ENCODE results near the gene ZFX. TPM values are rescaled to one million over a fixed set of nuclear protein-coding genes. Genes with fewer than 3 reads are reported as not detected.

The ZFX gene
- total RNA-seq, 1 experiment from 2014 or later = 66.8 TPM

DNA sequence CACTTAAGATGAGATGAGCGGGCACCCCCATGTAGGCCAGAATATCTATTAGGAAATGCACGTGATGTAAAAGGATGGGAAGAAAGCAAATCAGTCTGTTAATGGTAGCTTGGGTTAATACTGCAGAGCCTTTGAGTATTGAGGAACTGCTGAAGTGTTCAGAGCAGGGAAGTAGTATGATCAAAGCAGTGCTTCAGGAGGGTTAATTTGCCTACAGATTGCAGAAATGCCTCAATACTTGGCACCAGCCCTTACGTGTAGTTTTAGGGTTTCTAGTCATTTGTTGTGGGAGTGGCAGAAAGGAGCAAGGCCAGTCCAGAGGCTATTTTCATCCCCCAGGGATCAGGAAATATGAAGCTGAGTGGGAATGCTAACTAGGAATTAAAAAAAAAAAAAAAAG lies 19.7 kb downstream of the ZFX start:
- no peaks in the 10 kb centered on the region for H4K20me1 ChIP-seq (ENCODE audit: control insufficient read depth, insufficient read depth, insufficient read length)
- no peaks in the 10 kb centered on the region for H3K23me2 ChIP-seq (ENCODE audit: insufficient read length, low read depth, low read length, poor library complexity, severe bottlenecking)
- no peaks in the 10 kb centered on the region for H3K79me1 ChIP-seq (ENCODE audit: insufficient read depth, low read depth, low read length, poor library complexity, severe bottlenecking)
- H3K56ac ChIP-seq (ENCODE audit: insufficient read length, low read depth, low read length) = no peak overlapping the region
- H3K27ac ChIP-seq (ENCODE audit: insufficient read length, low read depth, low read length) = peak overlapping the region; percentile 66
- TF ChIP-seq, protein P1, sequence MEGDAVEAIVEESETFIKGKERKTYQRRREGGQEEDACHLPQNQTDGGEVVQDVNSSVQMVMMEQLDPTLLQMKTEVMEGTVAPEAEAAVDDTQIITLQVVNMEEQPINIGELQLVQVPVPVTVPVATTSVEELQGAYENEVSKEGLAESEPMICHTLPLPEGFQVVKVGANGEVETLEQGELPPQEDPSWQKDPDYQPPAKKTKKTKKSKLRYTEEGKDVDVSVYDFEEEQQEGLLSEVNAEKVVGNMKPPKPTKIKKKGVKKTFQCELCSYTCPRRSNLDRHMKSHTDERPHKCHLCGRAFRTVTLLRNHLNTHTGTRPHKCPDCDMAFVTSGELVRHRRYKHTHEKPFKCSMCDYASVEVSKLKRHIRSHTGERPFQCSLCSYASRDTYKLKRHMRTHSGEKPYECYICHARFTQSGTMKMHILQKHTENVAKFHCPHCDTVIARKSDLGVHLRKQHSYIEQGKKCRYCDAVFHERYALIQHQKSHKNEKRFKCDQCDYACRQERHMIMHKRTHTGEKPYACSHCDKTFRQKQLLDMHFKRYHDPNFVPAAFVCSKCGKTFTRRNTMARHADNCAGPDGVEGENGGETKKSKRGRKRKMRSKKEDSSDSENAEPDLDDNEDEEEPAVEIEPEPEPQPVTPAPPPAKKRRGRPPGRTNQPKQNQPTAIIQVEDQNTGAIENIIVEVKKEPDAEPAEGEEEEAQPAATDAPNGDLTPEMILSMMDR (conservative IDR thresholded peaks at IDR 0.05) = no peak
- H4K8ac ChIP-seq (replicated peaks; ENCODE audit: insufficient read length, low read depth, low read length) = no peak overlapping the region
- no peak overlapping the region for H4K5ac ChIP-seq (ENCODE audit: insufficient read length, low read depth, low read length)
- H3K9me3 Mint-ChIP-seq = no peaks in the 10 kb centered on the region
- no peak overlapping the region for H2BK120ac ChIP-seq (ENCODE audit: low read depth, low read length, poor library complexity, severe bottlenecking)
- H3K4me2 ChIP-seq (ENCODE audit: insufficient read depth, insufficient read length, low read length) = peak overlapping the region; percentile 19
- H3K9ac ChIP-seq (ENCODE audit: extremely low read depth, insufficient read length, low read length) = no peak overlapping the region
- H3K27ac Mint-ChIP-seq = peak overlapping the region; percentile 14 to 93 (median 36)
- peaks cover 9% of the 10 kb centered on the region; the same call in 1 of the 2 replicates for H3K4me1 ChIP-seq (ENCODE audit: insufficient read depth, low read length)
- no peak overlapping the region for H3K14ac ChIP-seq (ENCODE audit: insufficient read depth, low read length)
- H2BK5ac ChIP-seq (ENCODE audit: insufficient read length, low read length) = no peak overlapping the region
- H2AFZ ChIP-seq (ENCODE audit: low read length) = no peak overlapping the region
- H4K91ac ChIP-seq (ENCODE audit: insufficient read length, low read depth, low read length) = no peak overlapping the region
- no peaks in the 10 kb centered on the region for H3K9me3 ChIP-seq (ENCODE audit: control insufficient read depth, low read depth, low read length)
- H2BK15ac ChIP-seq (ENCODE audit: low read depth, low read length) = no peak overlapping the region
- peak overlapping the region; percentile 84 for H3K18ac ChIP-seq (ENCODE audit: insufficient read length, low read depth, low read length)
- H3K79me2 ChIP-seq (ENCODE audit: insufficient read depth, low read length) = peaks cover 7% of the 10 kb centered on the region; the same call in 1 of the 2 replicates
- H3K27me3 ChIP-seq (ENCODE audit: insufficient read depth, low read length) = no peaks in the 10 kb centered on the region
- WGBS (ENCODE audit: extremely low coverage, insufficient read length, low lambda C conversion rate) = no CpG with 5 or more reads among the region's 3 CpGs
- H2BK12ac ChIP-seq (ENCODE audit: insufficient read length, low read depth, low read length) = no peak overlapping the region
- peaks cover 6 to 20% (median 14%) of the 10 kb centered on the region in 3 experiments for H3K36me3 Mint-ChIP-seq (ENCODE audit: insufficient read depth in 1 of 3, low read depth in 3 of 3)
- no peak overlapping the region for H3K23ac ChIP-seq (ENCODE audit: insufficient read length, low read depth, low read length)
- no peak overlapping the region for H2AK5ac ChIP-seq (ENCODE audit: insufficient read length, low read length)
- H3K4me1 Mint-ChIP-seq = peaks cover 35 to 44% of the 10 kb centered on the region in 2 experiments
- DNase-seq = no peak
- no peak overlapping the region for H2BK20ac ChIP-seq (ENCODE audit: low read depth, low read length, poor library complexity, severe bottlenecking)
- no peak overlapping the region for H3K4ac ChIP-seq (ENCODE audit: low read depth, low read length)
- H3T11ph ChIP-seq (ENCODE audit: low read length) = no peak overlapping the region
- no peaks in the 10 kb centered on the region for H3K27me3 Mint-ChIP-seq (ENCODE audit: low read depth)
- H3K4me3 Mint-ChIP-seq = peak overlapping the region in 1 of 2 experiments; percentile 57; a peak in 1 of 5 replicates
